Measurements from ENCODE around the gene GNLY. TPM values are rescaled to one million over a fixed set of nuclear protein-coding genes. Genes with fewer than 3 reads are reported as not detected.

The GNLY gene
- total and polyA plus RNA-seq, 2 of the 4 experiments (the other 2 are of a cell fraction) = not detected

GRCh38 chr2:85733121-85733960, 39.2 kb downstream of the GNLY start:
- Histone ChIP-seq H3K23ac (ENCODE audit: low read depth, low read length) (no peak overlapping the region), H4K5ac (ENCODE audit: low read depth, low read length) (no peak overlapping the region), H3K4me3 (ENCODE audit: insufficient read depth, low read depth, low read length) (no peak overlapping the region), H3K9ac (ENCODE audit: low read depth, low read length) (no peak overlapping the region), H2BK5ac (ENCODE audit: low read depth, low read length, poor library complexity, severe bottlenecking) (no peak overlapping the region), H3K27me3 (ENCODE audit: control insufficient read depth, insufficient read depth, low read length) (no peaks in the 10 kb centered on the region), H4K8ac (ENCODE audit: low read depth in 2 of 2, low read length in 2 of 2) (no peak overlapping the region), H3K27ac (ENCODE audit: insufficient read depth, low read length) (no peak overlapping the region), H2AFZ (replicated peaks; ENCODE audit: low read length, poor library complexity) (no peak overlapping the region), H3K4ac (ENCODE audit: low read depth, low read length) (0 out of 2 replicates have a peak overlapping the region, but pooled peaks have one; percentile 8), H4K20me1 (ENCODE audit: insufficient read depth, low read length) (no peaks in the 10 kb centered on the region), H2BK15ac (ENCODE audit: low read depth, low read length) (no peak overlapping the region), H3K4me2 (ENCODE audit: low read depth, low read length) (no peak overlapping the region), H3K18ac (ENCODE audit: low read depth, low read length) (no peak overlapping the region), H3K9me1 (ENCODE audit: insufficient read depth, low read length) (peaks cover 6% of the 10 kb centered on the region; the same call in 1 of the 2 replicates), H2BK120ac (ENCODE audit: low read depth, low read length) (no peak overlapping the region), H3K14ac (replicated peaks; ENCODE audit: low read depth, low read length) (no peak overlapping the region), H3K56ac (ENCODE audit: extremely low read depth, insufficient read depth, low read length) (no peak overlapping the region), H3K36me3 (ENCODE audit: control insufficient read depth, insufficient read depth, low read length) (no peaks in the 10 kb centered on the region), H2BK20ac (ENCODE audit: low read depth, low read length) (no peak overlapping the region), H2AK5ac (ENCODE audit: low read depth, low read length) (no peak overlapping the region), H3K9me3 (ENCODE audit: control insufficient read depth, insufficient read depth, low read length) (no peaks in the 10 kb centered on the region), H4K91ac (ENCODE audit: insufficient read depth, low read depth, low read length) (peak overlapping the region; percentile 16; the same call in 1 of the 2 replicates), H3K4me1 (ENCODE audit: control insufficient read depth, insufficient read depth, low read length) (peaks cover 9% of the 10 kb centered on the region), H3K79me1 (ENCODE audit: low read depth in 1 of 2, low read length in 2 of 2) (no peaks in the 10 kb centered on the region), H2AK9ac (replicated peaks; ENCODE audit: low read depth, low read length, poor library complexity) (no peak overlapping the region)
- WGBS, 2 experiments (ENCODE audit: extremely low coverage in 2 of 2, insufficient read length in 1 of 2) = 90% methylated on average over 1 of the region's 18 CpGs; no CpG with 5 or more reads in 1 of the 2 experiments
- intact Hi-C loops (cut with micrococcal nuclease) = no loop called here
- in situ Hi-C loops (cut with MboI; ENCODE audit: low sequenced_read_pairs) = no loop called here
- DNase-seq (no peak), ATAC-seq (ENCODE audit: low read depth) (no peak)
- ChIA-PET POLR2A (ENCODE audit: unreplicated experiment) (no interaction called here), CTCF (interaction anchor here (1.1 kb wide), 1 partner anchor 81 kb away, joined by 3 read pairs; no protein-coding TSS in a partner anchor)
- BruUV-seq (replicated peaks) = no TSS peak
- dilution Hi-C loops (cut with HindIII; ENCODE audit: low sequenced_read_pairs, unreplicated experiment) = no loop called here
- TF ChIP-seq SMC3 (IDR thresholded peaks at IDR 0.05; ENCODE audit: low read depth, low read length) (no peak), BHLHE40 (IDR thresholded peaks at IDR 0.05; ENCODE audit: low read depth, low read length) (no peak), CHD1 (IDR thresholded peaks at IDR 0.05; ENCODE audit: low read depth, low read length) (no peak), MAFK (IDR thresholded peaks at IDR 0.05; ENCODE audit: low read depth, low read length) (no peak), RCOR1 (IDR thresholded peaks at IDR 0.05; ENCODE audit: insufficient replicate concordance, low read length) (no peak), FOS (IDR thresholded peaks at IDR 0.05; ENCODE audit: low read depth, low read length) (no peak), MXI1 (IDR thresholded peaks at IDR 0.05; ENCODE audit: borderline replicate concordance, low read depth, low read length) (no peak), CEBPB (IDR thresholded peaks at IDR 0.05; ENCODE audit: low read depth, low read length) (no peak), MAZ (IDR thresholded peaks at IDR 0.05; ENCODE audit: borderline replicate concordance, low read depth, low read length) (no peak), ELK1 (IDR thresholded peaks at IDR 0.05; ENCODE audit: borderline replicate concordance, low read depth, low read length) (no peak), RFX5 (IDR thresholded peaks at IDR 0.05; ENCODE audit: low read depth, low read length) (no peak), POLR2A (IDR thresholded peaks at IDR 0.05; ENCODE audit: low read depth, low read length) (no peak), CTCF (conservative IDR thresholded peaks at IDR 0.05; ENCODE audit: low read depth, low read length) (no peak), RAD21 (IDR thresholded peaks at IDR 0.05; ENCODE audit: low read length) (no peak)
- TF ChIP-seq, protein P1, sequence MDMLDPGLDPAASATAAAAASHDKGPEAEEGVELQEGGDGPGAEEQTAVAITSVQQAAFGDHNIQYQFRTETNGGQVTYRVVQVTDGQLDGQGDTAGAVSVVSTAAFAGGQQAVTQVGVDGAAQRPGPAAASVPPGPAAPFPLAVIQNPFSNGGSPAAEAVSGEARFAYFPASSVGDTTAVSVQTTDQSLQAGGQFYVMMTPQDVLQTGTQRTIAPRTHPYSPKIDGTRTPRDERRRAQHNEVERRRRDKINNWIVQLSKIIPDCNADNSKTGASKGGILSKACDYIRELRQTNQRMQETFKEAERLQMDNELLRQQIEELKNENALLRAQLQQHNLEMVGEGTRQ (IDR thresholded peaks at IDR 0.05; ENCODE audit: low read depth, low read length) = no peak

All from IMR-90 (cell line).